LHCN-M2 (cell line): ENCODE data around the gene MUC4. TPM values are rescaled to one million over a fixed set of nuclear protein-coding genes. Genes with fewer than 3 reads are reported as not detected.

Source experiments
- DNase-seq: peaks from one replicate; pipeline ENCODE4 v3.0.0-alpha.2; 2012; ENCODE audit warnings: low read depth
- total RNA-seq: library from RNA; depleted of rRNA; stranded (reverse); fragments of >200 nt; gene quantifications from 2 replicates; pipeline ENCODE4 v1.2.3, GENCODE V29; 2014; rRNA removed

MUC4 gene
- total RNA-seq, 1 experiment from 2014 or later: not detected

DNA sequence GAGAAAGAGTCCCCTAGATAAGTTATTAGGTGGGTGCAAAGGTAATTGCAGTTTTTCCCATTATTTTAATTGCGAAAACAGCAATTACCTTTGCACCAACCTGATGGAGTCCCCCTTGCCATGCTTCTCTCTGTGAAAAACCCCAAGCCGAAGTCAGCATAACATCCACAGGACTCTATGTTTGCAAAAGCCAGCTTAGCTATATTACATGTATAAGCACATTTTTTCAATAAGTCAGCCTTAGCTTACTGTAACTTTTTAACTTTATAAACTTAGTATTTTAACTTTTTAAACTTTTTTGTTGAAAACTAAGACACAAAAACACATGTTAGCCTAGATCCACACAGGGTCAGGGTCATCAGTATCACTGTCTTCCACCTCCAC lies 112.3 kb downstream of the MUC4 start:
- DNase-seq: no peak

GRCh38 chr3:195698647-195699387 lies 112.9 kb downstream of the MUC4 start:
- no peak for DNase-seq

GRCh38 chr3:195698325-195698646 lies 113.4 kb downstream of the MUC4 start:
- DNase-seq: no peak

DNA sequence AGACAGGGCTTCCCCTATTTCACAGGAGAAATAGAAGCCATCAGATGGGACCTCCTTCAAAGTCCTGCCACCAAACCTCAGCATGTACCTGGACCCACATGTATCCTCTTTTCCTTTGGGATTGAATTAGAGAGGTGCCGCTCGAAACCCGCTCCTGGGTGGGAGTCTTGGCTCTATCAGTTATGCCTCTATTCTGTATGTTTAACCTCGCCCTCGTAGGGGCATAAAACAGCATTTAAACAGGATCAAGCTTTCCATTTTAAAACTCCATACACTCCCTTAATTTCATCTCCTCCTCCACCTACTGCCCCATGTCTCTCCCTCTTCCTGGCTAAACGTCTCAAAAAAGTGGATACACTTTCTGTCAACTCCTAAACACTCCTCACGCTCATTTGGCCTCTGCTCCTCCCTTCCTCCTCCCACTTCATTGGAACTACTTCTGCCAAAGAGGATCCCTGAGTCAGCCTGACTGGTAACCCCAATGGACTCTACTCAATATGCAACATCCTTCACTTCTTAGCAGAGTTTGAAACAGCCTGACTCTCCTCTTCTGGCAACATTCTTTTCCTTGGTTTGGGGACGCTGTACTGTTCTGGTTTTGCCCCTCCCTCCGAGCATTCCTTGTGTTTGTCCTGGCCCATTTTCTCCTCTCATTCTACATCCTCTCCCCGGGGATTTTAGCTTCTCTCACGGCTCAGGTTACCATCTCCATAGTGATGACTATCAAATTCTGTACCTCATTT lies 114.0 kb downstream of the MUC4 start:
- DNase-seq: peak; percentile 90

Other genes with a start within 250 kb of the MUC4 start
- gene APOD, start 228.0 kb downstream of the MUC4 start, total RNA-seq: 2.8 and 3.8 TPM in 2 replicates
- not detected in 2 replicates for gene MUC20, start 91.0 kb downstream of the MUC4 start, total RNA-seq
- 8.6 and 10.7 TPM in 2 replicates for gene TNK2, start 96.6 kb upstream of the MUC4 start, total RNA-seq